ENCODE results near the gene TPPP3.

Gene TPPP3

GRCh38 chr16:67393111-67393787, at the start of gene TPPP3:
Gene TPPP3 (minus strand): TSS chr16:67393498. CDS start chr16:67391111, 2,387 bp downstream.
- DNase-seq: peak in 12 of 14 donors; percentile 27 to 87 (median 76)

GRCh38 chr16:67442581-67443255, 49.4 kb upstream of the TPPP3 start:
- no peak for DNase-seq

GRCh38 chr16:67441907-67442306, 48.6 kb upstream of the TPPP3 start:
- peak in 1 of 14 donors; percentile 76 for DNase-seq

- DNase-seq: peak in 8 of 14 donors; percentile 11 to 86 (median 16)
Measured at GRCh38 chr16:67441271-67441753, 48.0 kb upstream of the TPPP3 start.

- no peak for DNase-seq
Measured at GRCh38 chr16:67438824-67439393, 45.6 kb upstream of the TPPP3 start.

- no peak for DNase-seq
Measured at GRCh38 chr16:67438098-67438791, 44.9 kb upstream of the TPPP3 start.

GRCh38 chr16:67437513-67437912, 44.2 kb upstream of the TPPP3 start:
- no peak for DNase-seq

- DNase-seq: no peak
Measured at GRCh38 chr16:67436640-67437193, 43.4 kb upstream of the TPPP3 start.

GRCh38 chr16:67435758-67436164, 42.5 kb upstream of the TPPP3 start:
- no peak for DNase-seq

- DNase-seq: no peak
Measured at GRCh38 chr16:67433131-67433719, 39.9 kb upstream of the TPPP3 start.

GRCh38 chr16:67432506-67432890, 39.2 kb upstream of the TPPP3 start:
- no peak for DNase-seq

- no peak for DNase-seq
Measured at GRCh38 chr16:67431775-67432505, 38.6 kb upstream of the TPPP3 start.

GRCh38 chr16:67430977-67431774, 37.9 kb upstream of the TPPP3 start, which contains the start of gene HSD11B2:
Gene HSD11B2 (plus strand): TSS chr16:67431121. CDS start chr16:67431249, 128 bp downstream.
- DNase-seq: peak in 5 of 14 donors; percentile 21 to 62 (median 33)

- DNase-seq: no peak
Measured at GRCh38 chr16:67430504-67430976, 37.2 kb upstream of the TPPP3 start.

GRCh38 chr16:67429799-67430503, 36.7 kb upstream of the TPPP3 start:
- no peak for DNase-seq

GRCh38 chr16:67429053-67429798, 35.9 kb upstream of the TPPP3 start:
- DNase-seq: no peak

- DNase-seq: peak in 8 of 14 donors; percentile 19 to 65 (median 27)
Measured at GRCh38 chr16:67428146-67428731, 34.9 kb upstream of the TPPP3 start.

- DNase-seq: no peak
Measured at GRCh38 chr16:67426950-67427349, 33.7 kb upstream of the TPPP3 start.

All from C1 segment of cervical spinal cord (tissue), 14 donors.